HepG2 (cell line): ENCODE measurements around the gene GPSM1. TPM values are rescaled to one million over a fixed set of nuclear protein-coding genes. Genes with fewer than 3 reads are reported as not detected.

Experiments used
- ATAC-seq: fragments of 200-7000 bp; cut with Tn5 transposase; 3 replicates; pipeline ENCODE4 v1.9.1; 2020; ENCODE audit warnings: mild to moderate bottlenecking, moderate library complexity
- BruUV-seq: library from RNA; stranded (reverse); fragments of 400-500 nt; replicated peaks from 2 replicates; lab custom pipeline; 2021; lab: Mats Ljungman, UMichigan
- CTCF ChIA-PET: fragments of 300-600 bp; formaldehyde crosslinking; extraction: SDS; loops from one replicate; lab custom pipeline; 2021; ENCODE audit warnings: low total read pairs, inconsistent platforms, low intra/inter-chr PET ratio; lab: Yijun Ruan, JAX
- POLR2A ChIA-PET: fragments of 350-600 bp; sonication (Branson Sonifier 250); formaldehyde crosslinking; loops from one replicate; lab custom pipeline; 2020; ENCODE audit warnings: antibody characterized with exemption, inconsistent platforms; lab: Yijun Ruan, JAX
- DNase-seq: peaks from one replicate; pipeline ENCODE4 v3.0.0-alpha.2; 2015; ENCODE audit warnings: low spot score
- FAIRE-seq: peaks from 3 replicates; lab custom pipeline; 2011; peaks lifted over from hg19 to GRCh38; lab: Jason Lieb, UNC
- H2AFZ ChIP-seq: one replicate; pipeline ENCODE4 v1.6.1; 2011; ENCODE audit warnings: low read length, inconsistent platforms
- H3K27ac ChIP-seq: fragments of 300-600 bp; 3 replicates; pipeline ENCODE4 v1.8.0; 2011; ENCODE audit warnings: mixed run types, mild to moderate bottlenecking, mixed read lengths, low read length, inconsistent platforms; ENCODE audit not compliant: insufficient read depth; ENCODE audit errors: extremely low read length
- H3K27me3 ChIP-seq, 2 experiments: fragments of 200-600 bp in 1 of 2; 2 replicates in 1 of 2; 3 replicates in 1 of 2; pipeline versions ENCODE4 v1.6.0 to v1.8.0; 2011; ENCODE audit warnings: low read length in 2 of 2, mild to moderate bottlenecking in 2 of 2, moderate library complexity in 2 of 2, inconsistent platforms in 1 of 2; ENCODE audit not compliant: insufficient read depth in 2 of 2, control insufficient read depth in 1 of 2
- H3K36me3 ChIP-seq, 2 experiments: fragments of 200-600 bp in 1 of 2; replicated peaks in 1 of 2; 2 replicates in 1 of 2; 3 replicates in 1 of 2; pipeline versions ENCODE4 v1.5.1 to v1.8.0; 2011; ENCODE audit warnings: low read length in 2 of 2, inconsistent platforms in 1 of 2; ENCODE audit not compliant: insufficient read depth in 2 of 2, control insufficient read depth in 1 of 2
- H3K4me1 ChIP-seq: 2 replicates; pipeline ENCODE4 v1.5.1; 2012; ENCODE audit warnings: low read length, inconsistent platforms; ENCODE audit not compliant: insufficient read depth
- H3K4me2 ChIP-seq: 2 replicates; pipeline ENCODE4 v1.6.0; 2011; ENCODE audit warnings: low read depth, low read length, inconsistent platforms
- H3K4me3 ChIP-seq, 3 experiments: fragments of 200-600 bp in 1 of 3; sonication (generic), shearing (Covaris generic) in 1 of 3; replicated peaks in 1 of 3; 2 replicates each; pipeline ENCODE4 v1.5.1; 2011 to 2016; ENCODE audit warnings: low read length in 3 of 3, inconsistent platforms in 2 of 3, low read depth in 2 of 3, mild to moderate bottlenecking in 2 of 3, control low read depth in 1 of 3, mixed read lengths in 1 of 3; ENCODE audit not compliant: insufficient read depth in 1 of 3
- H3K79me2 ChIP-seq: one replicate; pipeline ENCODE4 v1.6.1; 2011; ENCODE audit warnings: low read length, inconsistent platforms; ENCODE audit not compliant: insufficient read depth
- H3K9ac ChIP-seq: 2 replicates; pipeline ENCODE4 v1.6.0; 2011; ENCODE audit warnings: mild to moderate bottlenecking, low read depth, low read length, inconsistent platforms; ENCODE audit not compliant: insufficient read depth
- H3K9me3 ChIP-seq: 2 replicates; pipeline ENCODE4 v1.5.1; 2012; ENCODE audit warnings: mild to moderate bottlenecking, low read length
- H4K20me1 ChIP-seq: 2 replicates; pipeline ENCODE4 v1.6.0; 2011; ENCODE audit warnings: inconsistent platforms, mild to moderate bottlenecking, low read length, moderate library complexity; ENCODE audit not compliant: insufficient read depth
- CBX1 ChIP-seq: IDR thresholded peaks from one replicate; pipeline ENCODE4 v1.6.1; 2016; ENCODE audit warnings: antibody characterized with exemption, low read depth
- CHCHD3 ChIP-seq: sonication (generic); formaldehyde crosslinking; IDR thresholded peaks from 2 replicates; pipeline ENCODE4 v1.8.0; 2022; ENCODE audit warnings: mild to moderate bottlenecking, missing genetic modification reagents, moderate library complexity
- CHD4 ChIP-seq: fragments of 200-600 bp; sonication (generic); IDR thresholded peaks from 2 replicates; pipeline ENCODE4 v1.7.0; 2017; ENCODE audit warnings: mild to moderate bottlenecking, low read length, borderline replicate concordance
- CSRNP1 ChIP-seq: sonication (generic); formaldehyde crosslinking; IDR thresholded peaks from 2 replicates; pipeline ENCODE4 v1.8.1; 2023; ENCODE audit warnings: mild to moderate bottlenecking, missing genetic modification reagents
- FOXA3 ChIP-seq: IDR thresholded peaks from 2 replicates; pipeline ENCODE4 v1.6.1; 2016; ENCODE audit warnings: missing genetic modification reagents, missing compliant biosample characterization
- MAFG ChIP-seq: sonication (generic); formaldehyde crosslinking; IDR thresholded peaks from 2 replicates; pipeline ENCODE4 v1.5.1; 2020; ENCODE audit warnings: mild to moderate bottlenecking, missing genetic modification reagents
- MED8 ChIP-seq: sonication (generic); formaldehyde crosslinking; IDR thresholded peaks from 2 replicates; pipeline ENCODE4 v1.8.1; 2023; ENCODE audit warnings: mild to moderate bottlenecking, missing genetic modification reagents; ENCODE audit not compliant: insufficient replicate concordance
- NR2F6 ChIP-seq, 2 experiments: IDR thresholded peaks; 2 replicates each; pipeline ENCODE4 v1.6.1; 2016; ENCODE audit warnings: antibody characterized with exemption in 1 of 2, mild to moderate bottlenecking in 1 of 2
- RFX5 ChIP-seq: IDR thresholded peaks from 2 replicates; pipeline ENCODE4 v1.6.1; 2011; ENCODE audit warnings: low read depth, low read length, improper control_type of control experiment
- TCF7L2 ChIP-seq: IDR thresholded peaks from 2 replicates; pipeline ENCODE4 v1.6.1; 2011; ENCODE audit warnings: mild to moderate bottlenecking, low read depth, low read length, moderate library complexity
- TOPORS ChIP-seq: sonication (generic); formaldehyde crosslinking; IDR thresholded peaks from 2 replicates; pipeline ENCODE4 v1.8.0; 2023; ENCODE audit warnings: mild to moderate bottlenecking, missing genetic modification reagents
- ZBTB3 ChIP-seq: sonication (generic); formaldehyde crosslinking; IDR thresholded peaks from 2 replicates; pipeline ENCODE4 v1.4.0; 2020; ENCODE audit warnings: low read depth, mild to moderate bottlenecking, moderate library complexity, missing genetic modification reagents, borderline replicate concordance
- ZBTB37 ChIP-seq: sonication (generic); formaldehyde crosslinking; IDR thresholded peaks from 2 replicates; pipeline ENCODE4 v1.4.0; 2020; ENCODE audit warnings: mild to moderate bottlenecking, missing genetic modification reagents
- ZFX ChIP-seq: sonication (generic); formaldehyde crosslinking; IDR thresholded peaks from 2 replicates; pipeline ENCODE4 v1.4.0; 2020; ENCODE audit warnings: mild to moderate bottlenecking, low read depth, missing genetic modification reagents, moderate library complexity
- ZNF451 ChIP-seq: sonication (generic); formaldehyde crosslinking; IDR thresholded peaks from 2 replicates; pipeline ENCODE4 v1.5.0; 2020; ENCODE audit warnings: mild to moderate bottlenecking, missing genetic modification reagents
- ZNF549 ChIP-seq: sonication (generic); formaldehyde crosslinking; IDR thresholded peaks from 2 replicates; pipeline ENCODE4 v1.5.0; 2020; ENCODE audit warnings: missing genetic modification reagents
- ZNF703 ChIP-seq: sonication (generic); formaldehyde crosslinking; IDR thresholded peaks from 2 replicates; pipeline ENCODE4 v1.5.1; 2020; ENCODE audit warnings: missing genetic modification reagents, mild to moderate bottlenecking, moderate library complexity, borderline replicate concordance
- WGBS: methylation state at CpG from one replicate; pipeline ENCODE4 v1.1.6; 2017; ENCODE audit warnings: low lambda C conversion rate; 5-methylcytosine and 5-hydroxymethylcytosine counted together
- in situ Hi-C: cut with HindIII; loops from 2 replicates; pipeline ENCODE4 v1.10.0; 2017; ENCODE audit warnings: low pct_unique_long_range_greater_than_20kb; ENCODE audit not compliant: extremely low pct_ligation_motif_present
- intact Hi-C: fragments of 100-400 bp; cut with micrococcal nuclease; formaldehyde crosslinking; loops from one replicate; pipeline ENCODE4 v1.10.0; 2022; ENCODE audit not compliant: unreplicated experiment
- polyA plus RNA-seq, 8 experiments: library from polyadenylated mRNA; depleted of rRNA in 3 of 8; stranded (reverse) in 7 of 8; unstranded in 1 of 8; fragments of >200 nt; fragmentation: Illumina TruSeq in 4 of 8; extraction: Trizol in 4 of 8; gene quantifications; 2 replicates each; pipeline versions ENCODE4 v1.2.1 to v1.2.3, GENCODE V29; 2011 to 2016; ENCODE audit warnings: low read depth in 4 of 8, missing spikeins in 1 of 8, mixed read lengths in 1 of 8; ENCODE audit not compliant: insufficient read depth in 1 of 8
- total RNA-seq, 5 experiments: library from RNA; depleted of rRNA; stranded (reverse); fragments of >200 nt; fragmentation: Illumina TruSeq; extraction: Trizol; gene quantifications; 2 replicates each; pipeline ENCODE4 v1.2.3, GENCODE V29; 2016; ENCODE audit warnings: low read depth in 1 of 5
- TF ChIP-seq, protein P1 (sequence below): sonication (generic); formaldehyde crosslinking; IDR thresholded peaks from 2 replicates; pipeline ENCODE4 v1.5.0; 2020; ENCODE audit warnings: mild to moderate bottlenecking, missing genetic modification reagents, borderline replicate concordance

GPSM1 gene
- total and polyA plus RNA-seq, 2 of the 13 experiments (the other 11 are each of a cell fraction or from before 2014, with no cell fraction given), result 1.0 to 2.4 TPM

DNA sequence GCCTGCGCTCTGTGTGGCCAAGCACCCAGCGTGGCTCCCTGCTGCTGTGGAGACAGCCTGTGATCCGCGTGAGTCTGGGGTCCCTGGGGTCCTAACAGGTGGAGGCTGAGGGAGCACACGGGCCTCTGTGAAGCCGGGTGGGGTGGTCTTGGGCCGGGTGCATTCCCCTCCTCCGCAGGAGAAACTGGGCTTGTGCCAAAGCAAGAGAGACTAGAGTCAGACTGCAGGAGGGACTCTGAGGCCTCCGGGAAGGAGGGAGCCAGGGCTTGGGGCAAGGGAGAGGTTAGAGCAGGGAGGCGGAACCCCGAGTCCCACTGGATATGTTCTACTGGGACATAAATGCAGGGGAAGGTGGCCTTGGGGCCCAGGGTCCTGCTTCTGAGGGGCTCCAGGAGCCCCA lies 25.7 kb downstream of the GPSM1 start (continued):
- TF ChIP-seq, protein P1, sequence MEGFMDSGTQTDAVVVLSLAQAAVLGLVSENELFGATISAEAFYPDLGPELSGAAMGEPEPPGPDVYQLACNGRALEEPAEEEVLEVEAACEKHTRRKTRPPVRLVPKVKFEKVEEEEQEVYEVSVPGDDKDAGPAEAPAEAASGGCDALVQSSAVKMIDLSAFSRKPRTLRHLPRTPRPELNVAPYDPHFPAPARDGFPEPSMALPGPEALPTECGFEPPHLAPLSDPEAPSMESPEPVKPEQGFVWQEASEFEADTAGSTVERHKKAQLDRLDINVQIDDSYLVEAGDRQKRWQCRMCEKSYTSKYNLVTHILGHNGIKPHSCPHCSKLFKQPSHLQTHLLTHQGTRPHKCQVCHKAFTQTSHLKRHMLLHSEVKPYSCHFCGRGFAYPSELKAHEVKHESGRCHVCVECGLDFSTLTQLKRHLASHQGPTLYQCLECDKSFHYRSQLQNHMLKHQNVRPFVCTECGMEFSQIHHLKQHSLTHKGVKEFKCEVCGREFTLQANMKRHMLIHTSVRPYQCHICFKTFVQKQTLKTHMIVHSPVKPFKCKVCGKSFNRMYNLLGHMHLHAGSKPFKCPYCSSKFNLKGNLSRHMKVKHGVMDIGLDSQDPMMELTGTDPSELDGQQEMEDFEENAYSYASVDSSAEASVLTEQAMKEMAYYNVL (CRISPR knock-in tag), result no peak
- TF ChIP-seq FOXA3 (CRISPR knock-in tag) (no peak), ZNF451 (no peak), ZBTB3 (CRISPR knock-in tag) (no peak), CBX1 (no peak), CSRNP1 (CRISPR knock-in tag) (0 out of 2 replicates have a peak, but pooled peaks have one; percentile 20), MED8 (CRISPR knock-in tag) (no peak)
- TF ChIP-seq, all 625 proteins: peak for 2

DNA sequence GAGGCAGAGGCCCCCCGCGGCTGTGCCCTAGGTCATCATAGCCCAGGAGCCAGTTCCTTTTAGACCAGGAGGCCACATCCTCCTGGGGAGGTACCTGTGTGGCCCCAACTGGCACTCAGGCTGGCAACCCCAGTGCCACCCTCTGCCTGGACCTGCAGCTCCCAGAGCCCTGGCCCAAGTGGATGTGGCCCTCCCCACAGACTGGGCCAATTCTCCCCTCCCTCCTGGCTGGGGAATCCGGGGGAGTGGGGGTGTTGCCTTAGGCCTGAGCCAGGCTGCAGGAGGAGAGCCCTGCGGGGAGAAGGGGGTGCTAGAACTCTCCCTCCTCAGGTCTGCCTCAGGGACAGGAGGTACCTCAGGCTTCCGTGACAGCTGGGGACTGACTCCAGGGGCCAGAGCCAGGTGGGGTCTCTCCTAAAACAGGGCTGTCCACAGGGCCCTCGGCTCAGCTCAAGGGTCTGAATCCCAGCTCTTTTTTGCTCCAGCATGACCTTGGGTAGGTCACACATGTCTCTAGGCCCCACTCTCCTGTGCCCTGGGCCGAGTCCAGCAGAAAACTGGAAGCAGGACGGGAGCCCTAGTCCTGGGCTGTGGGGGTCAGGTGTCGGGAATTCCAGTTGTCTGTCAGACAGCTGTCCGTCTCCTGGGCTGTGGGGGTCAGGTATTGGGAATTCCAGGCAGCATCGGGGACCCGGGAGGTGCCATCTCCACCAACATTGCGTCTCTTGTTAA lies 26.6 kb downstream of the GPSM1 start:
- in situ Hi-C loops, result no loop called here
- TF ChIP-seq ZBTB37 (CRISPR knock-in tag), result no peak
- TF ChIP-seq NR2F6 (IDR thresholded peaks at IDR 0.05), result no peak
- no peak for TF ChIP-seq NR2F6 (CRISPR knock-in tag; IDR thresholded peaks at IDR 0.05)
- TF ChIP-seq MAFG (CRISPR knock-in tag), result no peak
- peak; percentile 50; the same call in 1 of the 2 replicates for TF ChIP-seq ZFX
- no peak for TF ChIP-seq ZNF549 (CRISPR knock-in tag)
- TF ChIP-seq ZNF703, result no peak
- TF ChIP-seq TOPORS (CRISPR knock-in tag), result no peak
- TF ChIP-seq RFX5, result no peak
- no peak for TF ChIP-seq CHD4
- no peak for TF ChIP-seq CHCHD3 (CRISPR knock-in tag)
- TF ChIP-seq TCF7L2, result no peak

More for the DNA sequence above, 26.6 kb downstream of the GPSM1 start:
- no peaks in the 10 kb centered on the region for H4K20me1 ChIP-seq
- H3K27me3 ChIP-seq, result peaks cover 0 to 9% of the 10 kb centered on the region in 2 experiments; a peak in 2 of 5 replicates
- H3K27ac ChIP-seq, result no peak overlapping the region
- H3K79me2 ChIP-seq, result no peaks in the 10 kb centered on the region
- BruUV-seq, result no TSS peak
- H3K36me3 ChIP-seq, result no peaks in the 10 kb centered on the region
- peaks cover 44% of the 10 kb centered on the region for H3K4me1 ChIP-seq
- peak overlapping the region; percentile 90 for H3K4me2 ChIP-seq
- ATAC-seq (peak; percentile 41), DNase-seq (no peak), FAIRE-seq (no peak)
- CTCF ChIA-PET, result no interaction called here
- POLR2A ChIA-PET, result interaction anchor here (0.6 to 3.3 kb wide), 3 partner anchors 8 to 19 kb away, joined by 4 to 37 read pairs (median 32); partner anchors contain the start of gene DNLZ
- H3K4me3 ChIP-seq, result peak overlapping the region in 2 of 3 experiments; percentile 5 to 67; a peak in 1 of 6 replicates
- 0% methylated on average over 7 of the region's 13 CpGs for WGBS
- H2AFZ ChIP-seq, result no peak overlapping the region
- intact Hi-C loops, result loop anchor here (1.0 kb wide), 1 partner anchor 9 kb away; no protein-coding TSS in a partner anchor
- H3K9ac ChIP-seq, result peak overlapping the region; percentile 26; the same call in 1 of the 2 replicates
- H3K9me3 ChIP-seq, result no peaks in the 10 kb centered on the region
